Lower leg skin (tissue), 3 donors: ENCODE data around the gene PTGS2.

ENCODE experiments used
- CTCF ChIP-seq, 3 donors: fragments of 450-650 bp; IDR thresholded peaks; one replicate each; pipeline ENCODE4 v1.5.1; 2016; ENCODE audit warnings: antibody characterized with exemption in 3 of 3, mild to moderate bottlenecking in 3 of 3, moderate library complexity in 2 of 3
- POLR2A ChIP-seq, 2 donors: fragments of 450-650 bp; IDR thresholded peaks; one replicate each; pipeline ENCODE4 v1.6.1; 2016 to 2017; ENCODE audit warnings: antibody characterized with exemption in 2 of 2, mild to moderate bottlenecking in 1 of 2, moderate library complexity in 1 of 2

GRCh38 chr1:186672596-186672995 lies 7.6 kb downstream of the PTGS2 start:
- TF ChIP-seq CTCF (IDR thresholded peaks at IDR 0.05) = no peak
- TF ChIP-seq POLR2A (IDR thresholded peaks at IDR 0.05) = no peak
